ENCODE data around the gene CDS1. TPM values are rescaled to one million over a fixed set of nuclear protein-coding genes. Genes with fewer than 3 reads are reported as not detected.

The CDS1 gene
- total RNA-seq, 4 donors from 2014 or later, result 0.69 to 1.7 (median 1.1) TPM; not detected in 1

DNA sequence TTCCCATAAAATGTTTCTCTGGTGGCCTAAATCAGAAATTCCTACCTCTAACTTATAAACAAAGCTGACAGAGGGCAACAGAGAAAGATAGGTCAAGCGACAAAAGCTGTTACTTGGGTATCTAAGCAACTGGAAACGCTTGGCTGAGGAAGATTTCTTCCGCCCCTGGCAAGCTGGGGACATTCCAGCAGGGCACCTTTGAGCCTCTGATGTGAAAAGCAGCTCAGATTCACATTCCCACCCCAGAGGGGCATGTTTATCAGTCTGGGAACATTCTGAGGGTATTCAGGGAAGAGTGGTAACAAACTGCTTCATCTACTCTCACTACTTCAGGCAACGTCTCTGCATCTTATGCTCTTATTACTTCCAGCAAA, 3.5 kb upstream of the CDS1 start:
- TF ChIP-seq, protein P1, sequence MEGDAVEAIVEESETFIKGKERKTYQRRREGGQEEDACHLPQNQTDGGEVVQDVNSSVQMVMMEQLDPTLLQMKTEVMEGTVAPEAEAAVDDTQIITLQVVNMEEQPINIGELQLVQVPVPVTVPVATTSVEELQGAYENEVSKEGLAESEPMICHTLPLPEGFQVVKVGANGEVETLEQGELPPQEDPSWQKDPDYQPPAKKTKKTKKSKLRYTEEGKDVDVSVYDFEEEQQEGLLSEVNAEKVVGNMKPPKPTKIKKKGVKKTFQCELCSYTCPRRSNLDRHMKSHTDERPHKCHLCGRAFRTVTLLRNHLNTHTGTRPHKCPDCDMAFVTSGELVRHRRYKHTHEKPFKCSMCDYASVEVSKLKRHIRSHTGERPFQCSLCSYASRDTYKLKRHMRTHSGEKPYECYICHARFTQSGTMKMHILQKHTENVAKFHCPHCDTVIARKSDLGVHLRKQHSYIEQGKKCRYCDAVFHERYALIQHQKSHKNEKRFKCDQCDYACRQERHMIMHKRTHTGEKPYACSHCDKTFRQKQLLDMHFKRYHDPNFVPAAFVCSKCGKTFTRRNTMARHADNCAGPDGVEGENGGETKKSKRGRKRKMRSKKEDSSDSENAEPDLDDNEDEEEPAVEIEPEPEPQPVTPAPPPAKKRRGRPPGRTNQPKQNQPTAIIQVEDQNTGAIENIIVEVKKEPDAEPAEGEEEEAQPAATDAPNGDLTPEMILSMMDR (IDR thresholded peaks at IDR 0.05), result no peak
- DNase-seq (ENCODE audit: low spot score) (no peak), ATAC-seq (ENCODE audit: low FRiP score) (no peak)

- peak; percentile 93 for ATAC-seq (ENCODE audit: low FRiP score)
- DNase-seq (ENCODE audit: low spot score), result peak; percentile 87
- TF ChIP-seq, protein P1 (IDR thresholded peaks at IDR 0.05), result no peak
These were observed 482 bp upstream of the CDS1 start for GRCh38 chr4:84582302-84582987.

GRCh38 chr4:84583876-84584380, 1.0 kb downstream of the CDS1 start:
- ATAC-seq (ENCODE audit: low FRiP score) (no peak), DNase-seq (ENCODE audit: low spot score) (no peak)
- TF ChIP-seq, protein P1 (IDR thresholded peaks at IDR 0.05), result no peak

GRCh38 chr4:84585251-84585650, 2.3 kb downstream of the CDS1 start:
- DNase-seq (ENCODE audit: low spot score) (no peak), ATAC-seq (ENCODE audit: low FRiP score) (no peak)
- TF ChIP-seq, protein P1 (IDR thresholded peaks at IDR 0.05), result no peak

DNA sequence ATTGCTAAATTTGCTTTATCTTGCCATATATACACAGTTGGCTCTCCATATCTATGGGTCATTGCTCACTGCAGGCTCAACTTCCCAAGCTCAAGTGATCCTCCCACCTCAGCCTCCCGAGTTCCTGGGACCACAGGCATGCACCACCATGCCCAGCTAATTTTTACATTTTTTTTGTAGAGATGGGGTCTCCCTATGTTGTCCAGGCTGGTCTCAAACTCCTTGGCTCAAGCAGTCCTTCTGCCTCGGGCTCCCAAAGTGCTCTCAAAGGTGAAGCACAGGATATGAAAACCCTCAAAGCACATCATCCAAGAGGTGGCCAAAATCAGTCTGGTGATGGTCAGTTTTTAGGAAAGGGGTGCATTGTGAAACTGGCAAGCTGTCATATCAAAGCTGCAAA, 11.8 kb downstream of the CDS1 start:
- TF ChIP-seq, protein P1 (IDR thresholded peaks at IDR 0.05), result no peak
- ATAC-seq (ENCODE audit: low FRiP score), result no peak

DNA sequence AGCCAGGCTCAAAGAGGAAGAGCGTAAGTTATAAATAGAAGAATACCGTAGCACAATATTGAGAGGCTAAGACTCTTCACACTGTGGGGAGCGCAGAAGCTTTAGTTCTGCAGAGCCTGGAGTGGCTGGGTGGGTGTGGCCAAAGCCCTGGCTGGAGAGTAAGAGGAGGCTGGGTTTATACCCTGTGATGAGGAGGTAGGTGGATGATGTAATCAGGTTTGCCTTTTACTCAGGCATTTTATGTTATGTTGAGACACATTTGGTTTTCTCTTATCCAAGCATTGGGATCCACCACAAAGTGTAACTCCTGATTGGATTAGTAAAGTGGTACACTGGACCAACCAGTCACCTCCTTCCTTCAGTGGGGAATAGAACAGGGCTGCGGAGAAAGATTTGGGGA, 13.9 kb downstream of the CDS1 start:
- TF ChIP-seq, protein P1 (IDR thresholded peaks at IDR 0.05), result no peak
- no peak for ATAC-seq (ENCODE audit: low FRiP score)
- DNase-seq (ENCODE audit: low spot score), result no peak

More for the DNA sequence above, 11.8 kb downstream of the CDS1 start:
- DNase-seq (ENCODE audit: low spot score), result no peak

GRCh38 chr4:84597450-84597849, 14.5 kb downstream of the CDS1 start:
- DNase-seq (ENCODE audit: low spot score) (no peak), ATAC-seq (ENCODE audit: low FRiP score) (no peak)
- TF ChIP-seq, protein P1 (IDR thresholded peaks at IDR 0.05), result no peak

Measured in omental fat pad (tissue), 4 donors.